ENCODE measurements around the gene AHI1. TPM values are rescaled to one million over a fixed set of nuclear protein-coding genes. Genes with fewer than 3 reads are reported as not detected.

The AHI1 gene
- total and polyA plus RNA-seq, 8 donors, result 3.7 to 89.9 (median 49.5) TPM

- WGBS, 5 donors, result 38 to 63% (median 52%) methylated on average over 7 of the region's 7 CpGs
- Histone ChIP-seq H3K4me1 (peaks cover 0 to 3% (median 0%) of the 10 kb centered on the region in 4 donors), H3K9me3 (no peaks in the 10 kb centered on the region), H3K36me3 (no peaks in the 10 kb centered on the region), H3K27ac (peak overlapping the region in 2 of 5 donors; percentile 12 to 34), H3K4me3 (no peak overlapping the region), H3K27me3 (no peaks in the 10 kb centered on the region)
- no peak for TF ChIP-seq POLR2A (IDR thresholded peaks at IDR 0.05)
- no peak for TF ChIP-seq POLR2AphosphoS5 (IDR thresholded peaks at IDR 0.05)
- no peak for TF ChIP-seq EP300 (IDR thresholded peaks at IDR 0.05)
- TF ChIP-seq, protein P1, sequence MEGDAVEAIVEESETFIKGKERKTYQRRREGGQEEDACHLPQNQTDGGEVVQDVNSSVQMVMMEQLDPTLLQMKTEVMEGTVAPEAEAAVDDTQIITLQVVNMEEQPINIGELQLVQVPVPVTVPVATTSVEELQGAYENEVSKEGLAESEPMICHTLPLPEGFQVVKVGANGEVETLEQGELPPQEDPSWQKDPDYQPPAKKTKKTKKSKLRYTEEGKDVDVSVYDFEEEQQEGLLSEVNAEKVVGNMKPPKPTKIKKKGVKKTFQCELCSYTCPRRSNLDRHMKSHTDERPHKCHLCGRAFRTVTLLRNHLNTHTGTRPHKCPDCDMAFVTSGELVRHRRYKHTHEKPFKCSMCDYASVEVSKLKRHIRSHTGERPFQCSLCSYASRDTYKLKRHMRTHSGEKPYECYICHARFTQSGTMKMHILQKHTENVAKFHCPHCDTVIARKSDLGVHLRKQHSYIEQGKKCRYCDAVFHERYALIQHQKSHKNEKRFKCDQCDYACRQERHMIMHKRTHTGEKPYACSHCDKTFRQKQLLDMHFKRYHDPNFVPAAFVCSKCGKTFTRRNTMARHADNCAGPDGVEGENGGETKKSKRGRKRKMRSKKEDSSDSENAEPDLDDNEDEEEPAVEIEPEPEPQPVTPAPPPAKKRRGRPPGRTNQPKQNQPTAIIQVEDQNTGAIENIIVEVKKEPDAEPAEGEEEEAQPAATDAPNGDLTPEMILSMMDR (IDR thresholded peaks at IDR 0.05), result no peak
- no peak for DNase-seq
- intact Hi-C loops (cut with DNase I; ENCODE audit: low total_unique reads), result no loop called here
Measured at GRCh38 chr6:135243871-135244796, 253.4 kb downstream of the AHI1 start.

DNA sequence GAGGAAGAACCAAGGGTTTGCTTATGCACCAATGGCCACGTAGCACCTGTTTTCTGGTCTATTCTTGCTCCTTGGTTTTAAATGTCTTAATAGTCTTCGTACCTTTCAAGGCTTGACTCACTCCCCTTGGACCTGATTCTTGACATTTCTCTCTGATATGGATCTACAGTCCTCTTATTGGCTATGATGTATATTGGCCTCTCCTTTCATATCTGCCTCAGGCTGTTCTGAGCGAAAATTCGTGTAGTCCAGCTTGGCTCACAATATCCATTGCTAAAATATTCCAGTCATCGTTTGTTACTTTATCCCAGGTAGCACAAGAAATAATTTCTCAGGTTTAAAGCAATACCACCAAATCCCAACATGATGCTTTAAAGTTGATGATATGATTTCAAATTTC lies 256.8 kb downstream of the AHI1 start:
- H3K27me3 ChIP-seq, result no peaks in the 10 kb centered on the region
- H3K4me1 ChIP-seq, result peaks cover 0 to 3% (median 0%) of the 10 kb centered on the region in 4 donors
- no peaks in the 10 kb centered on the region for H3K9me3 ChIP-seq
- H3K4me3 ChIP-seq, result no peak overlapping the region
- TF ChIP-seq POLR2A (IDR thresholded peaks at IDR 0.05) (no peak), POLR2AphosphoS5 (IDR thresholded peaks at IDR 0.05) (no peak), EP300 (IDR thresholded peaks at IDR 0.05) (no peak)
- TF ChIP-seq, protein P1 (IDR thresholded peaks at IDR 0.05), result no peak
- no peak for DNase-seq
- intact Hi-C loops (cut with DNase I; ENCODE audit: low total_unique reads), result no loop called here
- H3K27ac ChIP-seq, result no peak overlapping the region
- WGBS, 5 donors, result 84 to 92% (median 89%) methylated on average over 5 of the region's 5 CpGs
- no peaks in the 10 kb centered on the region for H3K36me3 ChIP-seq

- Histone ChIP-seq H3K9me3 (no peaks in the 10 kb centered on the region), H3K4me1 (no peaks in the 10 kb centered on the region), H3K27ac (no peak overlapping the region), H3K27me3 (no peaks in the 10 kb centered on the region), H3K4me3 (no peak overlapping the region), H3K36me3 (no peaks in the 10 kb centered on the region)
- intact Hi-C loops (cut with DNase I; ENCODE audit: low total_unique reads), result no loop called here
- TF ChIP-seq POLR2AphosphoS5 (IDR thresholded peaks at IDR 0.05) (no peak), POLR2A (IDR thresholded peaks at IDR 0.05) (no peak), EP300 (IDR thresholded peaks at IDR 0.05) (no peak)
- TF ChIP-seq, protein P1 (IDR thresholded peaks at IDR 0.05), result no peak
- no peak for DNase-seq
- 43 to 58% (median 48%) methylated on average over 6 of the region's 6 CpGs for WGBS, 5 donors
Measured at GRCh38 chr6:135236732-135237131, 260.8 kb downstream of the AHI1 start.

GRCh38 chr6:135236319-135236718 lies 261.2 kb downstream of the AHI1 start:
- no peaks in the 10 kb centered on the region for H3K36me3 ChIP-seq
- intact Hi-C loops (cut with DNase I; ENCODE audit: low total_unique reads), result no loop called here
- H3K4me3 ChIP-seq, result no peak overlapping the region
- 79 to 100% (median 88%) methylated on average over 1 of the region's 1 CpG for WGBS, 5 donors
- H3K9me3 ChIP-seq, result no peaks in the 10 kb centered on the region
- H3K27ac ChIP-seq, result no peak overlapping the region
- DNase-seq, result no peak
- TF ChIP-seq, protein P1 (IDR thresholded peaks at IDR 0.05), result no peak
- TF ChIP-seq EP300 (IDR thresholded peaks at IDR 0.05) (no peak), POLR2AphosphoS5 (IDR thresholded peaks at IDR 0.05) (no peak), POLR2A (IDR thresholded peaks at IDR 0.05) (no peak)
- no peaks in the 10 kb centered on the region for H3K27me3 ChIP-seq
- no peaks in the 10 kb centered on the region for H3K4me1 ChIP-seq

Measured in stomach (tissue), 9 donors.